ENCODE data around the gene RAPGEF3.

RAPGEF3 gene

GRCh38 chr12:47789141-47789540 lies 30.5 kb upstream of the RAPGEF3 start:
- peak overlapping the region; percentile 63 for H3K27ac ChIP-seq
- TF ChIP-seq CTCF (conservative IDR thresholded peaks at IDR 0.05), result no peak

- peak overlapping the region; percentile 63; the same call in 1 of the 2 replicates for H3K27ac ChIP-seq
- TF ChIP-seq CTCF (conservative IDR thresholded peaks at IDR 0.05), result no peak
These were observed 29.1 kb upstream of the RAPGEF3 start for GRCh38 chr12:47787596-47788319.

- H3K27ac ChIP-seq, result no peak overlapping the region
- no peak for TF ChIP-seq CTCF (conservative IDR thresholded peaks at IDR 0.05)
These were observed 28.1 kb upstream of the RAPGEF3 start for GRCh38 chr12:47786662-47787280.

GRCh38 chr12:47785887-47786661 lies 27.4 kb upstream of the RAPGEF3 start:
- H3K27ac ChIP-seq, result no peak overlapping the region

GRCh38 chr12:47785036-47785886 lies 26.6 kb upstream of the RAPGEF3 start:
- H3K27ac ChIP-seq, result no peak overlapping the region
- no peak for TF ChIP-seq CTCF (conservative IDR thresholded peaks at IDR 0.05)

More at GRCh38 chr12:47785887-47786661, 27.4 kb upstream of the RAPGEF3 start:
- TF ChIP-seq CTCF (conservative IDR thresholded peaks at IDR 0.05), result no peak

GRCh38 chr12:47783821-47784819 lies 25.4 kb upstream of the RAPGEF3 start:
- TF ChIP-seq CTCF (conservative IDR thresholded peaks at IDR 0.05), result no peak
- H3K27ac ChIP-seq, result no peak overlapping the region

Measured in VCaP (cell line).